ENCODE measurements around the gene TSEN54.
"Not testable (repeated sequence)": the region's sequence is repeated elsewhere in the genome, so short reads cannot be mapped to it uniquely, and the experiment has no call there.

The TSEN54 gene

DNA sequence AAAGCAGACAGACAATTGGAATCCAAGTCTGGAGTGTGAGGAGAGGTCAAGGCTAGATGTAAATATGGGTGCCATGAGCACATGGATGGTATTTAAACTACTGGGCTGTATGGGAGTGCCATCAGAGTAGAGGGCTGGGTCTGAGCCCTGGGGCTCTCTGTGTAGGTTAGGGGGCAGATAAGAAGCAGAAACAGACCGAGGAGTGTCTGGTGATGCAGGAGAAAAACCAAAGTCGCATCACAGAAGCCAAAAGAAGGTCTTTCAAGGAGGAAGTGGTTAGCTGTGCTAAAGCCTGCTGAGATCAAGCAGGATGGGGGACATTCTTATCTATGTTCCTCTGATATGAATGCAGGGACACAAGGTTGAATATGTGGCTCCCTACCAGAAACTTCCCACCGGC lies 1.9 kb downstream of the TSEN54 start:
- no peak for DNase-seq (ENCODE audit: low read depth)

DNA sequence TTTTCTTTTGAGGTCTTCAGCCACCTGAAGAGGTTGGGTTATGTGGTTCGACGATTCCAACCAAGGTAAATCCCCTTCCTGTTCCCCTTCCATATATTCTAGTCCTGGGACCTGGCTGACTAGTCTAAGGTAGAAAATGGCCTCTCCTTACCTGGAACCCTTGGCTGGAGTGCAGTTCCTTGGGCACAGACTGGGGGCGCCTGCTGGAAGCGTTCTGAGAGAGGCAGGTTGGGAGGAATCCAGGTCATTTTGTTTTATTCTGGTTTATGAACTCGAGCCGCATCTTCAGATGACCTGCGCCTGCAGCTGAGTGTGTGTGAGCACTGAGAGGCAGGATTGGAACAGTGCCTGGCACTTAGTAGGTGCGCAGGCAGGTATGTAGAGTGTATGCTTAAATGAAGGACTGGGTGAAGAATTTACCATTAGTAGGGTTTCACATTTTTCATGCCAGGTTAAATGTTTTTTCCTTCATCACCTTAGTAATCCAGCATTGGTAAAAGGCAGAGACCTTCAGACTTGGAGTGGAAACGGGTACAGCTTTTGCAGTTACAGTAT lies 2.7 kb downstream of the TSEN54 start:
- no peak for DNase-seq (ENCODE audit: low read depth)

DNA sequence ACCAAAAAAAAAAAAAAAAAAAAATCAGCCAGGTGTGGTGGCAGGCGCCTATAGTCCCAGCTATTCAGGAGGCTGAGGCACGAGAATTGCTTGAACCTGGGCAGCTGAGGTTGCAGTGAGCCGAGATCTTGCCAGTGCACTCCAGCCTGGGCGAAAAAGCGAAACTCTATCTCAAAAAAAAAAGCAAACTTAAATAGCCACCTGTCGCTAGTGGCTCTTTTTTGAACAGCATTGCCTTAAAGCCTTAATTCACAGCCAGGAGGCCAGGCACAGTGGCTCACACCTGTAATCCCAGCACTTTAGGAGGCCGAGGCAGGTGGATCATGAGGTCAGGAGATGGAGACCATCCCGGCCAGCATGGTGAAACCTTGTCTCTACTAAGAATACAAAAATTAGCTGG lies 4.1 kb downstream of the TSEN54 start:
- DNase-seq (ENCODE audit: low read depth), result not testable (repeated sequence)

DNA sequence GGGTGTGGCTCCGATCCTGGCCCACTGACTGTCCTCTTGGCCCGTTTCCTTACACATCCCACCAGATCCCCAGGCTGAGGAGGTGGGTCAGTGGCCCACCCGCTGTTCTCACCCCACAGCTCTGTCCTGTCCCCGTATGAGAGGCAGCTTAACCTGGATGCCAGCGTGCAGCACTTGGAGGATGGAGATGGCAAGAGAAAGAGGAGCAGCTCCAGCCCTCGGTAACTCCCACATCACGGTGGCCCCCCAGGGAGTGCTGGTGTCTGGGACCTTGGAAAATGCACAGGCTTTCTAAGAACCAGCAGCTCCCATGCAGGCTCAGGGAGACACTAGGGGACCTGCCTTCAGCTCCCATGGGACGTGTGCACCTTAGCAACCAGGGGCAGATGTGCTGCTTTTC lies 5.0 kb downstream of the TSEN54 start:
- DNase-seq (ENCODE audit: low read depth), result no peak

DNA sequence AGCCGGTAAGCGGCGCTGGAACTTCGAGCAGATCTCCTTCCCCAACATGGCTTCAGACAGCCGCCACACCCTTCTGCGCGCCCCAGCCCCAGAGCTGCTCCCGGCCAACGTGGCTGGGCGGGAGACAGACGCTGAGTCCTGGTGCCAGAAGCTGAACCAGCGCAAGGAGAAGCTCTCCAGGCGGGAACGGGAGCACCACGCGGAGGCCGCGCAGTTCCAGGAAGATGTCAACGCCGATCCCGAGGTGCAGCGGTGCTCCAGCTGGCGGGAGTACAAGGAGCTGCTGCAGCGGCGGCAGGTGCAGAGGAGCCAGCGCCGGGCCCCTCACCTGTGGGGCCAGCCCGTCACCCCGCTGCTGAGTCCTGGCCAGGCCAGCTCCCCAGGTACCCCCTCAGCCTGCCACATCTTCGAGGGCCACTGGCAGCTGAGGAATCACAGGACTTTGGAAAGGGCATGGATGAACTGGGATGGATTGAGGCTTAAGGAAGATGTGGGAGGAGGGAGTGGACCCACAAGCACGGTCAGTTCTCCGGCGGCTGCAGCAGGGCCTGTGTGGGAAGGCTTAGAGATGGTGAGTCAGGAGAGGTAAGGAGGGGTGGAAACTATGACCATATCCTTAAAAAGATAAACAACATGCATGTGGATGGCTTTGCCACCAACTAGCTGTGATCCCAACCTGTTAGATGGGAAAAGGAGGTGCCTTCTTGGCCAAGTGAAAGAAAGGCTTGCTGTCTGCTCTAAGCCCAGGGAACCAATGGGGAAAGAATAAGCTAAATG lies 5.8 kb downstream of the TSEN54 start:
- no peak for DNase-seq (ENCODE audit: low read depth)

DNA sequence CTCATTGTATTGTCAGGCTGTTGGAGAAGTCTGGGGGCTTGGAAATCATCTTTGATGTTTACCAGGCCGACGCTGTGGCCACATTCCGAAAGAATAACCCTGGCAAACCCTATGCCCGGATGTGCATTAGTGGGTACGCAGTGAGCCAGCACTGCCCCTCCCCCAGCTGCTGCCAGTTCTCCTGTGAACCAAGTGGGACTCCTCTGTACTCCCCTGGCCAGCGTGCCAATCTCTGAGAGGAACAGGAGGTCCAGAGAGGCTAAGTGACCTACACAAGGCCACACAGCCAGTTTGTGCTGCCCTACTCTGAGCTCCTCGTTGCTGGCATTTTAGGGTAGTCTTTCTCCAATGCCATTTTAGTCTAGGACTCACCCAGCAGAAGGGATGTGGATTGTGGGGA lies 7.3 kb downstream of the TSEN54 start:
- no peak for DNase-seq (ENCODE audit: low read depth)

DNA sequence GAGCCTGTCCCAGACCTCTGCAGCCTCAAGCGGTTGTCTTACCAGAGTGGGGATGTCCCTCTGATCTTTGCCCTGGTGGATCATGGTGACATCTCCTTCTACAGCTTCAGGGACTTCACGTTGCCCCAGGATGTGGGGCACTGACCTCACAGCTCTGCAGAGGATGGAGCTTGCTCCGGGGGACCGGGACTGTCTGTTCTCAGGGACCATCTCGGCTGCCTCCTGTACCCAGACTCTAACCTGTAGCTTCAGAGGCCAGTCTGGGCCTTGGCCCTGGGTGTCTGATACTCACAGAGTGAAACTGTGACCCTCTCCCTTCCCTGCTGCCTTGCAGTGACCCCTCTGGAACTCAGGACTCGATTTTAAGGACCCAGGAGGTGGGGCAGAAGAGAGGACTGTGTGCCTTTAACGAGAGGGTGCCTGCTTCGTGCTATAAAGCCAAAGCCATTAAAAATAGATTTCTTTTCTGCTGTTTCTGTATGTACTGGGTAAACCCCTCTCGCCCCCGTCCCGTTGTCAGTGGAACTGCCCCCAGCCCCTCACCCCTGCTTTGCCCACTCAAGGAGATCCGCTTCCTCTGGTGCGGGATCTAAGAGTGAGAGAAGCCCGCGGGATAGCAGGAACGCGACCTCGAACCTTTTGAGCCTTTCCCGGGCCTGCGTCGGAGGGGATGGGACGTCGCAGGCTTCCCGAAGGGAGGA lies 8.1 kb downstream of the TSEN54 start:
- DNase-seq (ENCODE audit: low read depth), result no peak

DNA sequence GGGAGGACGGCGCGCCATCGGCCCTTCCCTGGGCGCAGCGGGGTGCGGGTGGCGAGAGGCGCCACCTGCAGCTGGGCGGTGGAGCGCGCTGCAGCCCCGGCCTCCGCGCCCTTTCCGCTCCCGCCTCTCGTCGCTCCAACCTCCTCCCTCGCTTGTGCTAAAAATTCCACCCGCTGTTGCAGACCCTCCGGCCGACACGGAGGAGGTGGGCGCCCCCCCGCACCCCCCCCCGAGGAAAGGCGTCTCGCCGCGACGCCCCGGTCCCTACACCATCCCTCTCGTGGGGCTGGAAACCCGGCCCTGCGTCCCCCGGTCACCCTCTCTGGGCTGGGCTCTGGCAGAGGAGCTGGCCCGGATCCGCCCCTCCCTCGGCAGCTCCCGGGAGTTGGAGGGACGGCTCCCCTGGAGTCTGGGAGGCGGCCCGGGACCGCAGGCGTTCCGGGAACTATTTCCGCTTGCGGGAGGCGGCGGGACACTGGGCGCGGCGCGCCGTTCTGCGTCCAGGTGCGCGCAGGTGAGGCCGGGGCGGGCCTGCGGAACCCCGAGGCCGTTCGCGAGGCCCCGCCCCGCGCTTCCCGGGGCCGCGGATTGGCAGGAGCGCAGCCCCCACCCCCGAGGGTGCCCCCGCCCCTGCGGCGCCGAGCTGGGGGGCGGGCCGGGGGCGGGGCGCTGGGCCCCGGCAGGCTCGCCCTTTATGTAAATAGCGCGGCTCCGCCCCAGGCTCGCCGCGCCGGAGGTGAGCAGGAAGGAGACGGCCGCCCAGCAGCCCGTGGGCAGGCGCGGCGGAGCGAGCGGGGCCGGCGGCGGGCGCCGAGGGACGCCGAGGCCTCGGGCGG lies 8.9 kb downstream of the TSEN54 start, which contains the start of gene LLGL2:
Gene LLGL2 (plus strand): TSS at position 728 of the 836 bp plus-strand sequence. CDS start 17,730 bp downstream, outside the sequence.
- DNase-seq (ENCODE audit: low read depth), result peak; percentile 76

DNA sequence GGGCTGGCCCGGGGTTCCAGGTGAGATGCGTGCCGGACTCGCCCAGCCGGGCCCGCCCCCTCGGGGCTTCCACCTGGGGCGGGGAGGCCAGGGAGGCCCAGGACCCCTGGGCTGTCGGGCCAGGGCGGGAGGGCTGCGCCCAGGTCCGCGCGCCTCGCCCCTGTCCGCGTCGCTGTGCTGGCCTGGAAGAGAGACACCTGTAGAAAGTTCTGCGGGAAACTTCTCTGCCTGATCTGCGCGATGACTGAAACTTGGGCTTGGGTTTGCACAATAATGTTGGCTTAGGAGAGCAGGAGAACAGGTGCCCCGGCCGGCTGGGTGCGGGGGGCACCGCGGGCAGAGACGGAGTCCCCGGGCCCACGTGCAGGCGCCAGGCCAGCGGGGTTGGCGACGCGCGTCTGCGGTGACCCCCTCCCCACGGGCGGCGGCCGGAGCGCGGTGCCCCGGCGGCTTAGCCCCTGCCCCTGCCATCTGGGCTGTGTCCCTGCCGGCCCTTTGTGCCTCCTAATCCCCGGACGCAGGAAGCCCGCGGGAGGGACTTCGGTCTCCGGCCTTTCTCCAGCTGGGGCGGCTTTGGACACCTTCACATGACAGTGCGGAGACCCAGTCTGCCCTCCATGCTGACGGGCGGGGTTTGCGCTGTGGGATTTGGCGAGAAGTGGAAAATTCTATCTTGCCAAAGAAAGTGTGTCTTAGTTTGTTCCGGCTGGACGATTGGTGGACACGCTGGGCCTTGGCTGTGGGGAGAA lies 9.7 kb downstream of the TSEN54 start:
- no peak for DNase-seq (ENCODE audit: low read depth)

DNA sequence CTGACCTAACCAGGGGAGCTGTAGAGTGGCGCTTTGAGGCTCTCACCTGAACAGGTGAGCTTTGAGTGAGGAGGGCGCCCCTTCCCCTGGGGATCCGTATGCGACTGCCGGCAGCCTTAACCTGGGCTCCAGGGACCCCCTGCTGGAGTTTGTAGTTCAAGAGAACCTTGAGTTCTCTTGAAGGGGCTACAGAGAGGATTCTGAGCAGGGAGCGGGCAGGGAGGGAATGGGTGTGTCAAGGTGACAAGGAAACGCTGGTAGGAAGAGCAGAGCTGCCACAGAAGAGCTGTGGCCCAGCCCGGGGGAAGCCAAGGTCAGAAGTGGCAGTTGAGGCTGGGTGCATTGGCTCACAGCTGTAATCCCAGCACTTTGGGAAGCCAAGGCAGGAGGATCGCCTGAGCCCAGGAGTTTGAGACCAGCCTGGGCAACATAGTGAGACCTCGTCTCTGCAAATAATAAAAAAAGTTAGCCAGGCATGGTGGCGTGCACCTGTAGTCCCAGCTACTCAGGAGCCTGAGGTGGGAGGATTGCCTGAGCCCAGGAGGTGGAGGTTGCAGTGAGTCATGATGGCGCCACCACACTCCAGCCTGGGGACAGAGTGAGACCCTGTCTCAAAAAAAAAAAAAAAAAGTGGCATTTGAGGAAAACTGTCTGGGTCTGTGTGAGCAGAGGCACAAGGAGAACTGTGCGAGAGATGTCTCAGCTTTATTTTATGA lies 10.4 kb downstream of the TSEN54 start:
- no peak for DNase-seq (ENCODE audit: low read depth)

DNA sequence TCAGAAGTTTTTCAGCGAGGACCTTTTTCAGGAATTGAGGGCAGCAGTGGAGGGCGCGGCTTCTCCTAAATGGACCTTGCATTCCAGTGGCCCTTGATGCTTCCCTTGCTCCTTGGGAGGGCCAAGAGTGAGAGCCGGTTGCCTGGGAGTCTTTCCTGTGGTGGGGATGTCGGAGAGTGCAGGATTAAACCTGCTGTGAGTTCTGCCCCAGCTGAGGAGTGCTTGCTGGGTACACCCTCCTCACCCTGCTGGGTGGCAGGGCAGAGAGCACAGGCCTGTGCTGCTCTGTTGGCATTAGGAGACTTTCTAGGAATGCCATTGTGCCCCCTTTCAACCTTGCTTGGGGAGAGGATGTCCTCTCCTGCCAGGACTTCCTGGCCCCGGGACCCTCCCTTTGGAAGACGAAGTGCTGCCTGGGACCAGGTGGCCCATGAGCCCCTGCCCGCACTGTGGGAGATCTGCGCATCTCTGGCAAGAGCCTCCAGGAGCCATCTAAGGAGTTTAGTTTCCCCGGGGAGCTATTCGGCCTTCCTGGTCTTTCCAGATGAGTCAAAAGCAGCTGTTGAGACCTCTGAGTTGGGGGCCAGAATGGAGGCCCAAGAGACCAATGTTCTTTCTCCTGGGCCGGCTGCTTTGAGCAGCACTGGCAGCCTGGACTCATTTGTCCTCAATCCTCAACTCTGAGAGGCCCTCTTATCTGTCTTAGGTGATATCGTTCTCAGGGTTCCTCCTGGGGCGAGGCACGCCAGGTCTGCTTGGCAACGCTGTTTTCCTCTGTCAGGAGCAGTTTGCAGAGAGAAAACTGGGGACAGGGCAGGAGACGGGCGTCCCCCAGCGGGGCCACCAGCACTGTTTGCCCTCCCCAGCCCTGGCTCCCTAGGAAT lies 14.8 kb downstream of the TSEN54 start:
- no peak for DNase-seq (ENCODE audit: low read depth)

DNA sequence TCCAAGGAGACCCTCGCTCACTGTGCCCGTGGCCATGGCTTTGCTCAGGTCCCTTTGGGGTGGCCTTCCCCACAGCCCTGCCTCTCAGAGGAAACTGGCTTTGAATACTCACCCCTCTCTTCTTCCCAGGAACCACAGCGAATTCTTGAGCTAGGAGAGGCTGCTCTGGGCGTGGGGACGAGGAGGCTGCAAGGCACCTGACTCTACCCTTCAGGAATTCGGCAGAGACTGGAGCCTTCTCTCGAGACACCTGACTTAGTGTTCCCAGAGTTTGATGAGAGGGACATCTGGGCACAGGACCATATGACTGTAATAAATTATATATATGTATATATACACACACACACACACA lies 15.4 kb downstream of the TSEN54 start:
- DNase-seq (ENCODE audit: low read depth), result no peak

DNA sequence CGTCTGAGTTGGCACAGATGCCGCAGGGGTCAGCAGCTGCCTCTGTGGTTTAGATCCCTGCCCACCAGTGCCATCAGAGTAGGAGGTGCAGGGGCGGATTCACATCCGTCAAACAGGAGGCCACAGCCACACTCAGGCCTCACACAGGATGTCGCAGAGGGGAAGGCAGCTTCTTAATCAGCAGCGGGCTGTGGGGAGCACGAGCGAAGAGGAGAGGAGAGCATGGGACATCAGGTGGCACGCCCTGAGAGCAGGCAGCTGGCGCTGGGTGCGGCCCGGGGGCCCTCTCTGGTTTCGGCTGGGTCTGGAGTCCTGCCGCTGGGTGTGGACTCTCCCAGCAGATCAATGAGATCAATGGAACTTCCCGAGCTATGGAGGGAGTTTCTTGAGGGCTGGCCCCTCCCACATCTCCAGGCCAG lies 18.8 kb downstream of the TSEN54 start:
- DNase-seq (ENCODE audit: low read depth), result peak; percentile 37

DNA sequence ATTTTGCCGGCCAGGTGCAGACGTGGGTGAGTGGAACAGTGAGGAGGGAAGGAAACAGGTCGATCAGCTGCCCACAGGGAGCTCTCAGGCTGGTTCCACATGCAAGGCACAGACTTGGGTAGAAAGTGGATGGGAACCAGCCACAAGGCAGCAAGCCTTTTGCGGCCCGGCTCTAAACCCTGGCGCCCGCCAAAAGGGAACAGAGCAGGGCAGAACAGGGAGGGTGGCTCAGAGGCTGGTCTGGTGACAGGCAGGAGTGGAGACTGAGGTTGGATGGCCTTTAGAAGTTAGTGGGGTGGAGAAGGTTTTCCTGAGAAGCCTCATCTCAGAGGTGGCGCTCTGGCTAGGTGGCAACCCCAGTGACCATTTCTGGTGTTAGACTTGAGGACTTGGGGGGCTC lies 19.5 kb downstream of the TSEN54 start:
- DNase-seq (ENCODE audit: low read depth), result no peak

DNA sequence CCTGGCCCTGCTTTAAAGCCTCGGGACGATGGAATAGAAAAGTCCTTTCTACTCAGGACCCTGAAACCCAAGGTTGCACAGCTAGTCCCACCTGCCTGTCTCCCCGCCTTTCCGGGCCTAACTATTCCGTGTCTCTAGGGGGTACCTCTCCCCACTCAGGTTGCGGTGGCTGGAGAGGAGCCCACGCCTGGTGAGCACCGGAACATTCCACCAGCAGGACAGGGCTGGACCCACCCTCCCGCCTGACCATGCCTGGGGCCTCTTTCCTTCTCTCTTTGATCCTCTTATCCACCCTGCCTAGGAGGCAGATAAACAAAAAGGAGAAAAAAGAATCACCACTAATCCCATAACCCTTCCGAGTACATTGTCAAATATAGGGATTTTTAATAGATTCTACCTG lies 20.0 kb downstream of the TSEN54 start:
- no peak for DNase-seq (ENCODE audit: low read depth)

DNA sequence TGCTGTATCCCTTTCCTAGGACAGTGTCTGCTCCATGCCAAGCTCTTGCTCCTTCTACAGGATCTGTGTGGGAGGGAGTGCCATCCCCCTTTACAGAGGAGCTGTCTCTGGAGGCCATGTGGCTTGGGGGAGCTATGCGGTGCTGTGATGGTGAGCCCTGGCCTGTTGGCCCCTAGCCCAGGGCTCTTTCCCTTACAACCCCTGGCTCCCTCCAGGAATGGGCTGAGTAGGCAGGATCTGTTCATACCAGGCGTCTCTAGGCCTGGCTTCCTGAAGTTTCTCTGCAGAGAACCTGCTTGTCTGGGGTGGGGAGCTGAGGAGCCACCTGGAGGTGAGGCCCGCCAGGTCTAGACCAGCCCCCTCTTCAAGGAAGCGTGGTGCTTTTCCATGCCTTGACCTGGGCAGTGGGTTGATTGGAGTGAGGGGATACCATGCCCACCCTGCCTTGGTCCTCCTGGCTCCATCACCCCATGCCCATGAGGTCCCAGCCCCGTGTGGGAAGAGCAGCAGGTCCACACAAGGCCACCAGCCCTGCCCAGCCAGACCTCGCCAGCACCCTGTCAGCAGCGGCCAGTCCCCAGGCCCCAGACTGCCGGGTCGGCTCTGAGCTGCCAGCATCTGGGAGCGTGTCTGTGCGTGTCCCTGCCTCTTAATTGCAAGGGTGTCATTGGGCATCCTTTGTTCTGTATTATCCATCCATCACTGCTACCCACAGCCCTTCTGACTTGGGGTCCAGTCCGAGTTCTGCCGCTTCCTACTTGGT lies 23.8 kb downstream of the TSEN54 start:
- no peak for DNase-seq (ENCODE audit: low read depth)

DNA sequence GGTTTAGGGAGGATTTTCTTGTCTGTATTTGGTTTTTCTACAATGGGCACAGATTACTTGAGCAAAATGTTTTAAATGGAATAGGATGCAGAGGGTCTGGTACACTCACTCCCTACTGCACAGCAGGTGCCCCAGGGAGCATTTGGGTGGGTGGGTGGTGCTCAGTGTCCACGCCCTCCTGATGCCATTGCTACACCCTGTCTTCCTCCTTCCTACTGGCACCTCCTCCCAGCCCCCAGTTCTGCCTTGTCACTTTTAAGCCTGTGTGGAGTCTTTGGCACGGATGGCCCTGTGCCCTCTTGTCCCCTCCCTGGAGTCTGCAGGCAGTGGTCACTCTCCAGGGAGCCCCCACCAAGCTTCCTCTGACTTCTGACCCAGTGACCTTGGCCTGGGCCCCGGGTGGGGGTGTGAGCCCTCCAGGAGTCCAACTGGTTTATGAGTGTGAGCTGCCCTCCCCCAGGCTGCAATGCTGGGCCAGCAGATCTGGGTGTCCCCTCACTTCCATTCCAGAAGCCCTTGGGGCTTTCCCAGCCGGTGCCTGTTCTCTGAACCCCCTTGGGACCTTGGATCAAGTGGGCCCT lies 24.7 kb downstream of the TSEN54 start:
- no peak for DNase-seq (ENCODE audit: low read depth)

DNA sequence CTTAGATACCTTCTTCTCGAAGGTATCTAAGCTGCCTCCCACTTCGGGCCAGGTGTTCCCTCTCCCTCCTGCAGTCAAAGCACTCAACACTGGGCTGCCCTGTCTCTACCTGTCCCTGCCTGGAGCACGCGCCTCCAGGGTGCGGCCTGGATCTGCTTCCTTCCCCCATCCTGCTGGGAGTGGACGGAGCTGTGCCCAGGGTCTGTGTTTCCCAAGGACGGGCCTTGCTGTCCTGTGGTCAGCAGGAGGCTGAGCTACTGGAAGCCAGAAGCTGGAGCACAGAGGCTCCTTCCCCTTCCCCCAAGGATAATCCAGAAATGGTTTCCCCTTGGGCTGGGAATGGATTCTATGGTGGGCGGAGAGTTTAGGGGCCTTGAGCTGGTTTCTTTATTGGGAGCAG lies 25.9 kb downstream of the TSEN54 start:
- DNase-seq (ENCODE audit: low read depth), result no peak

Data from activated T-cell treated with anti-CD3 and anti-CD28 coated beads for 1 hour (primary cell).